Activated naive CD4-positive, alpha-beta T cell treated with anti-CD3 and anti-CD28 coated beads for 36 hours (primary cell): ENCODE results near the gene RNF11. TPM values are rescaled to one million over a fixed set of nuclear protein-coding genes. Genes with fewer than 3 reads are reported as not detected.

ENCODE experiments used
- CTCF ChIA-PET: fragments of 350-600 bp; sonication (Branson Sonifier 250); formaldehyde crosslinking; loops from one replicate; lab custom pipeline; 2021; ENCODE audit warnings: antibody characterized with exemption; lab: Charles Lee
- DNase-seq: peaks from one replicate; pipeline ENCODE4 v3.0.0-alpha.2; 2020
- H3K27ac Mint-ChIP-seq: one replicate; pipeline ENCODE4 v1.8.0; 2021; ENCODE audit warnings: mild to moderate bottlenecking, mixed read lengths
- H3K27me3 Mint-ChIP-seq: one replicate; pipeline ENCODE4 v1.8.0; 2021; ENCODE audit warnings: low read depth, mixed read lengths
- H3K36me3 Mint-ChIP-seq: one replicate; pipeline ENCODE4 v1.8.0; 2021; ENCODE audit warnings: low read depth, mixed read lengths
- H3K4me1 Mint-ChIP-seq: one replicate; pipeline ENCODE4 v1.8.0; 2021; ENCODE audit warnings: low read depth, mixed read lengths
- H3K4me3 Mint-ChIP-seq: one replicate; pipeline ENCODE4 v1.8.0; 2021; ENCODE audit warnings: mild to moderate bottlenecking, moderate library complexity, mixed read lengths
- H3K9me3 Mint-ChIP-seq: one replicate; pipeline ENCODE4 v1.8.0; 2021; ENCODE audit warnings: mixed read lengths
- intact Hi-C: fragments of 100-400 bp; cut with micrococcal nuclease; formaldehyde crosslinking; loops from one replicate; pipeline ENCODE4 v1.15.1; 2023
- total RNA-seq, 2 experiments: library from RNA; stranded (reverse); gene quantifications; one replicate each; pipeline ENCODE4 v1.2.3, GENCODE V29; 2021

The RNF11 gene, protein sequence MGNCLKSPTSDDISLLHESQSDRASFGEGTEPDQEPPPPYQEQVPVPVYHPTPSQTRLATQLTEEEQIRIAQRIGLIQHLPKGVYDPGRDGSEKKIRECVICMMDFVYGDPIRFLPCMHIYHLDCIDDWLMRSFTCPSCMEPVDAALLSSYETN
- total RNA-seq, result 10 to 100 TPM; 14.9 to 17.7 TPM

DNA sequence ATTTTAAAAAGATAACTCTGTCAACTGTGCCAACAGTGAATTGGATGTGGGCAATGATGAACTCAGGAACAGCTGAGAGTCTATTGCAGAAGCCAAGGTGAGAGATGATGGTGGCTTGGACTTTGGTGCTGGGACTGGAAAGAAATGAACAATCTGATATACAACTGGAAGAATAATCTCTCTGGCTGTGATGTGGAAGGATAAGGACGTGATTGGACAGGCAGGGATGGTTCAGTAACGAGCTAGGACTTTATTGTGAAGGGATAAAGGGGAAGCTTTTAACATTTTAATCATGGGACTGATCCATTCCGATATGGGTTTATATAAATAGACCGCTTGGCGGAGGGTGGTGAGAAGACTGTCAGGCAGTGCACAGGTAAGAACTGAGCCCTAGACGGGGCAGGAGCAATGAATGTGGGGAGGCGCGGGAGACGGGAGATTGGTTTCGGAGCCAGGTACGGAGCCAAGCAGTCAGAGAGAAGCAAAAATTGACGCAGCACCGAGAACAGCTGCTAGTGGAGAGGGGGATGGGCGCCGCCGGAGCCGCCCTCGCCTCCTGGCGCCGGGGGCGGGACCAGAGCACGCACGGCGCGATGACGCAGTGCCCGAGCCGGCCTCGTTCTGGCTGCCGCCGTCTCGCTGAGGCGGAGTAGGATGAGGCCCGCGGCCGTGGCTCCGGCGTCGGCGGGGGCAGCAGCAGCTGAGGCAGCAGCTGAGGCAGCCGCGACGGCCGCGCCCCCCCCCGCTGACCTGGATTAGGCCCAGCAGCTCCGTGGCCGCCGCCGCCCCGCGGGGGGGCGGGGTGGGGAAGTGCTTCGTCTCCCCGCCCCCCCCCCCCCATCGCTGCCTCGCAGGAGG is at the start of gene RNF11:
TSS of gene RNF11 (plus strand) at position 601 of the 858 bp plus-strand sequence. CDS start 484 bp downstream, outside the sequence.
- Mint-ChIP-seq H3K27ac (peak within 1 kb of the TSS; percentile 89), H3K4me3 (peak within 1 kb of the TSS; percentile 96), H3K9me3 (no peaks in the 10 kb centered on the region), H3K36me3 (no peaks in the 10 kb centered on the region), H3K4me1 (peaks cover 35% of the 10 kb centered on the region), H3K27me3 (no peaks in the 10 kb centered on the region)
- CTCF ChIA-PET, result interaction anchor here (1.0 to 1.5 kb wide), 3 partner anchors 44 to 61 kb away, joined by 3 to 5 read pairs (median 3); no protein-coding TSS in a partner anchor
- peak; percentile 93 for DNase-seq
- intact Hi-C loops, result loop anchor here (1.0 to 5.0 kb wide), 7 partner anchors 267 to 821 kb away; partner anchors contain the start of genes BTF3L4, EPS15, FAF1 and NRDC

- Mint-ChIP-seq H3K36me3 (no peaks in the 10 kb centered on the region), H3K4me3 (no peak overlapping the region), H3K27ac (no peak overlapping the region), H3K27me3 (no peaks in the 10 kb centered on the region), H3K4me1 (no peaks in the 10 kb centered on the region), H3K9me3 (no peaks in the 10 kb centered on the region)
- no peak for DNase-seq
- intact Hi-C loops, result loop anchor here (5.0 kb wide), 1 partner anchor 211 kb away; no protein-coding TSS in a partner anchor
- CTCF ChIA-PET, result interaction anchor here (0.9 to 5.9 kb wide), 19 partner anchors 8 to 413 kb away, joined by 3 to 70 read pairs (median 7); no protein-coding TSS in a partner anchor
Observed at GRCh38 chr1:51188230-51188629, 47.8 kb upstream of the RNF11 start.

DNA sequence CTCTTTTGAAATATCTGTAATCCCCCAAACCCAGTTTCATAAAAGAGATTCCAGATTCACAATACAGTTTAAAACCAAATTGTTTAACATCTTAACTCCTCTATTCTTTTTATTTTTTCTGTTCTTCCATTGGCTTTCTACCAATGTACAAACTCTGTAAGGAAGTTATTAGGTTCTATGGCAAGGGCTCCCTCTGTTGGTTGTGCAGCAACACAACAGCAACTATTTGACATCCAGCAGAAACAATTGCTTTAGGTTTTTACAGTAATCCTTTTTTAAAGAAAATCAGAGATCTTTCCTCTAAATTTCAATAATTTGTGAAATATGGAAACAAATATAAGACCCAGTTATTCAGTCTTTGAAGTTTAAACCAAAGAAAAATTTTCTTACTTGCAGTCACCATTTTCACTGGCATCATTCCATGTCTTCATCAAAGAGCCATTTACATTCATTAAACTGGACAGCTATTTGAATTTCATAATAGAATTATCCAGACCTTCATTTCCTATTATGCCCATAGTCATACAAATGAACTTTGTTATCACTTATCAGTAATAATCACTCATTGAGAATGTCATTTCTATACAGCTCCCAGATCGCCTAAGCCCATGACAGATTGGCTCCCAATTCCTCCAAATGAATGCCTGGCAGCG is 46.5 kb upstream of the RNF11 start:
- Mint-ChIP-seq H3K36me3 (no peaks in the 10 kb centered on the region), H3K4me1 (no peaks in the 10 kb centered on the region), H3K4me3 (no peak overlapping the region), H3K9me3 (no peaks in the 10 kb centered on the region), H3K27me3 (no peaks in the 10 kb centered on the region), H3K27ac (no peak overlapping the region)
- CTCF ChIA-PET, result interaction anchor here (0.5 to 5.9 kb wide), 44 partner anchors 9 to 439 kb away, joined by 3 to 70 read pairs (median 4); partner anchors contain the start of gene FAF1
- peak; percentile 64 for DNase-seq
- intact Hi-C loops, result loop anchor here (1.0 to 5.0 kb wide), 7 partner anchors 102 to 821 kb away; no protein-coding TSS in a partner anchor

DNA sequence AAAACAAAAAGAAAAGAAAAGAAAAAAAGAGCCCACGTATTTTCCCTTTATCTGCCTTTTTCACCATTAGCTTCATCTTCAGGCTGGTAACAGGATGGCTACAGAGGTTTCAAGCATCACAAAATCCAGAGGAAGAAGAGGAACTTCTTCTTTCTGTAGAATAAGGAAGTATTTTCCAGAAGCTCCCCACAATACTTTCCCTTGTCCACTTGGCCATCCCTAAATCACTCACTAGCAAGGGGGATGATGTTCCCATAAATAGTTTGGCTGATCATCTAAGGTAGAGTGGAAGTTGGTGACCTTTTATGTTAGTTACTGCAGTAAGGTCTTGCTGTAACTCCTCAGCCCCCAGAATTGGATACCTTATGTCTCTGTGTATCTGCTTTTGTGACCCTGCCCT is 45.1 kb upstream of the RNF11 start:
- no peaks in the 10 kb centered on the region for H3K4me1 Mint-ChIP-seq
- DNase-seq, result no peak
- no peaks in the 10 kb centered on the region for H3K36me3 Mint-ChIP-seq
- no peaks in the 10 kb centered on the region for H3K9me3 Mint-ChIP-seq
- intact Hi-C loops, result loop anchor here (5.0 kb wide), 1 partner anchor 104 kb away; no protein-coding TSS in a partner anchor
- CTCF ChIA-PET, result interaction anchor here (0.6 to 5.9 kb wide), 16 partner anchors 10 to 440 kb away, joined by 3 to 70 read pairs (median 4); partner anchors contain the start of gene RNF11
- no peak overlapping the region for H3K4me3 Mint-ChIP-seq
- no peaks in the 10 kb centered on the region for H3K27me3 Mint-ChIP-seq
- H3K27ac Mint-ChIP-seq, result no peak overlapping the region

- no peaks in the 10 kb centered on the region for H3K9me3 Mint-ChIP-seq
- no peak overlapping the region for H3K4me3 Mint-ChIP-seq
- CTCF ChIA-PET, result interaction anchor here (0.6 to 5.9 kb wide), 19 partner anchors 12 to 1834 kb away, joined by 3 to 70 read pairs (median 5); partner anchors contain the start of gene RNF11
- intact Hi-C loops, result loop anchor here (2.0 to 5.0 kb wide), 2 partner anchors 104 to 105 kb away; no protein-coding TSS in a partner anchor
- no peaks in the 10 kb centered on the region for H3K27me3 Mint-ChIP-seq
- H3K36me3 Mint-ChIP-seq, result no peaks in the 10 kb centered on the region
- DNase-seq, result peak; percentile 75
- no peak overlapping the region for H3K27ac Mint-ChIP-seq
- H3K4me1 Mint-ChIP-seq, result no peaks in the 10 kb centered on the region
Observed at GRCh38 chr1:51192213-51192843, 43.7 kb upstream of the RNF11 start.

- H3K27ac Mint-ChIP-seq, result no peak overlapping the region
- H3K4me1 Mint-ChIP-seq, result no peaks in the 10 kb centered on the region
- H3K36me3 Mint-ChIP-seq, result no peaks in the 10 kb centered on the region
- DNase-seq, result no peak
- H3K4me3 Mint-ChIP-seq, result no peak overlapping the region
- H3K27me3 Mint-ChIP-seq, result no peaks in the 10 kb centered on the region
- intact Hi-C loops, result loop anchor here (2.0 to 5.0 kb wide), 2 partner anchors 103 to 106 kb away; no protein-coding TSS in a partner anchor
- CTCF ChIA-PET, result interaction anchor here (0.8 to 5.9 kb wide), 8 partner anchors 10 to 590 kb away, joined by 3 to 70 read pairs (median 4); no protein-coding TSS in a partner anchor
- no peaks in the 10 kb centered on the region for H3K9me3 Mint-ChIP-seq
Observed at GRCh38 chr1:51193564-51193963, 42.5 kb upstream of the RNF11 start.

DNA sequence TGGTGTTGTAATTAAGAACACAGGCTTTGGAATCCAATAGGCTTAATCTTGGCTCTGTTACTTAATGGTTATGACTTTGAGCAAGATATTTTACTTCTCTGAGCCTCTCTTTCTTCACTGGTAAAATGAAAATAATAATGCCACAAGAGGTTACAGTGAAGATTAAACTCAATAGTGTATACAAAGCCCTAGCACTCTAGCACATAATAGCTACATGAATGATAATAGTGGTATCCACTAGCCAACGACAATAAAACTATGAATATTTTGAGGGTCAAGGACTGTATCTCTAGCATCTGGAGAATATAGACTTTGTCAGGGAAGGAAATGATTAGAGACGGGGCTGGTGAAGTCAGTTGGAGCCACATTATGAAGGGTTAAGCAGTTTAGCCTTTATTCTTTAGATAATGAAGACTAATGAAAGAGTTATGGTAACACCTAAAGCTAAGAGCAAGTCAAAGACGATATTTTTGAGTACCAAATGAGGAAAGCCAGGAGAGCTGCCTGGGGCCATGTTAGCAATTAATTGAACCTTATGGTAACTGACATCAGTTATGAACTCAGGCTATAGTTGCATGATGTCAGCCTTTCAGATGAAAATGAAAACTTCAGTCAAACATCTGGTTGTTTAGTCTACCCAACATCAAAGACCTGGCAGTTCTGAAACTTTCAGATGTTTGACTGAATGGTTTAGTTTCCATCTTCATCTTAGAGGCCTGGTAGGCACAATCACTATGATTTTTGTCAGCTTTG is 32.8 kb upstream of the RNF11 start:
- intact Hi-C loops, result no loop called here
- Mint-ChIP-seq H3K9me3 (no peaks in the 10 kb centered on the region), H3K4me1 (peaks cover 3% of the 10 kb centered on the region), H3K36me3 (no peaks in the 10 kb centered on the region), H3K4me3 (no peak overlapping the region), H3K27me3 (no peaks in the 10 kb centered on the region), H3K27ac (no peak overlapping the region)
- DNase-seq, result no peak
- CTCF ChIA-PET, result interaction anchor here (0.9 to 1.5 kb wide), 3 partner anchors 10 to 152 kb away, joined by 3 to 4 read pairs (median 3); no protein-coding TSS in a partner anchor

DNA sequence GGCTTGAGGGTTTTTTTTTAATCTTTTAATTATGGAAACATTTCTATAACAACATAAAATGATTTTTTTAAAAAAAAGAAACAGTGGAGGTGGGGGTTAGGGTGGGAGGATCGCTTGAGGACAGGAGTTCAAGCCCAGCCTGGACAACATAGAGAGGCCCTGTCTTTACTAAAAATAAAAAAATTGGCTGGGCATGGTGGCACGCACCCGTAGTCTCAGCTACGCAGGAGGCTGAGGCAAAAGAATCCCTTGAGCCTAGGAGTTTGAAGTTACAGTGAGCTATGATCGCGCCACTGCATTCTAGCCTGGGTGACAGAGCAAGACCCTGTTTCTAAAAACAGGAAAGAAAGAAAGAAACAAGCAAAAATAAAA is 32.2 kb upstream of the RNF11 start:
- Mint-ChIP-seq H3K4me1 (peaks cover 3% of the 10 kb centered on the region), H3K27me3 (no peaks in the 10 kb centered on the region), H3K36me3 (no peaks in the 10 kb centered on the region), H3K4me3 (no peak overlapping the region), H3K9me3 (no peaks in the 10 kb centered on the region), H3K27ac (no peak overlapping the region)
- CTCF ChIA-PET, result interaction anchor here (0.9 to 1.5 kb wide), 3 partner anchors 10 to 152 kb away, joined by 3 to 4 read pairs (median 3); no protein-coding TSS in a partner anchor
- no peak for DNase-seq
- intact Hi-C loops, result no loop called here

- Mint-ChIP-seq H3K36me3 (no peaks in the 10 kb centered on the region), H3K9me3 (no peaks in the 10 kb centered on the region), H3K27me3 (no peaks in the 10 kb centered on the region), H3K27ac (no peak overlapping the region), H3K4me1 (peaks cover 7% of the 10 kb centered on the region), H3K4me3 (no peak overlapping the region)
- no peak for DNase-seq
- CTCF ChIA-PET, result interaction anchor here (1.7 kb wide), 1 partner anchor 18 kb away, joined by 5 read pairs; no protein-coding TSS in a partner anchor
- intact Hi-C loops, result no loop called here
Observed at GRCh38 chr1:51210055-51210454, 26.0 kb upstream of the RNF11 start.

- DNase-seq, result no peak
- no peak overlapping the region for H3K27ac Mint-ChIP-seq
- no peaks in the 10 kb centered on the region for H3K36me3 Mint-ChIP-seq
- CTCF ChIA-PET, result interaction anchor here (1.7 kb wide), 1 partner anchor 18 kb away, joined by 5 read pairs; no protein-coding TSS in a partner anchor
- no peaks in the 10 kb centered on the region for H3K27me3 Mint-ChIP-seq
- H3K4me3 Mint-ChIP-seq, result no peak overlapping the region
- intact Hi-C loops, result no loop called here
- peaks cover 12% of the 10 kb centered on the region for H3K4me1 Mint-ChIP-seq
- no peaks in the 10 kb centered on the region for H3K9me3 Mint-ChIP-seq
Observed at GRCh38 chr1:51210676-51211075, 25.4 kb upstream of the RNF11 start.
